Measurements from ENCODE around the gene KIF25.

GRCh38 chr6:168034537-168034936, 37.1 kb downstream of the KIF25 start:
- TF ChIP-seq CTCF (IDR thresholded peaks at IDR 0.05 in 4 of 5, conservative IDR thresholded peaks at IDR 0.05 in 1 of 5) (no peak), POLR2A (IDR thresholded peaks at IDR 0.05) (no peak)

Measured in gastrocnemius medialis (tissue), 4 donors.